ENCODE data around the gene RAB43.
"Not testable (repeated sequence)": the region's sequence is repeated elsewhere in the genome, so short reads cannot be mapped to it uniquely, and the experiment has no call there.

RAB43 gene

DNA sequence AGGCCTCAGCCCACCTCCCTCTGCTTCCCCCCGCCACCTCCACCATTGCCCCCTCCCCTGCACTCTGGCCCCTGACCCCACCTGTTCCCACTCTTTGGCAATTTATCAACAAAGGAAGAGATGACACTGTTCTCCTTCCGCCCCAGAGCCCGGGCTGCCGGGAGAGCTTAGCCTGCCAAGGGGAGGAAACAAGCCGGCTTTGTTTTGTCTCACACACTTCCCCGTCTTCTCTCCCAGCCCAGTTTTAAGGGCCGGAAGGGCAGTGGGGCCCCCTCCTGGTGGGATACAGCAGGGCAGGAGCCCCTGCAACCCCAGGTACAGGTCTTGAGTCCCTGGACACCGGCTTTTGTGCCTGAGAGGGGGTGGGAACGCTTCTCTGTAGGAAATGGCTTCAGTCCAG, 33.7 kb downstream of the RAB43 start:
- peak in 1 of 2 experiments; percentile 25 for DNase-seq

DNA sequence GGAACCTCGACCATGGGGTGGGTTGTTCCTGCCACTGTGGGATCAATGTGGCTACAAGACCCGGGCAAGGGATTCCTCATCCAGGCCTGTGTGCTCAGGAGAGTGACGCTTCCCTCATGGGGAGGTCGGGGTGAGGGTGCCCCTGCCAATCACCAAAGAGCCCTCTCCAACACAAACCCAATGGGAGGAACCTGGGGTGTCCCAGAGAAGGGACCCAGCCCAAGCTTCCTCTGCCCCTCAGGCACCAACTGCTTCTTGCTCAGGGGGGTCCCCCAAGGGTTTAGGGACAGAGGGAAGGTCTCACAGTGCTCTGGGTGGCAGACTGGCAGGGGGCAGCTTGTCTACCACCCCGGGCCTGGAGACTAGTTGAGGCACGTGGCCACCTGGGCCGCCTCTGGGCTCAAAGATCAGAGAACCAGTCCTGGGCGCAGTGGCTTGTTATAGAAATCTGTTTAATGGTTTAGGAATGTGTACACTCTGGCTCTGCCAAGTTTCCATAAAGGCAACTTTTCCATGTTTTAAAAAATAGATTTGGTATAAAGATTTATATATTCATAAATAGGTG, 34.4 kb downstream of the RAB43 start:
- no peak for DNase-seq

DNA sequence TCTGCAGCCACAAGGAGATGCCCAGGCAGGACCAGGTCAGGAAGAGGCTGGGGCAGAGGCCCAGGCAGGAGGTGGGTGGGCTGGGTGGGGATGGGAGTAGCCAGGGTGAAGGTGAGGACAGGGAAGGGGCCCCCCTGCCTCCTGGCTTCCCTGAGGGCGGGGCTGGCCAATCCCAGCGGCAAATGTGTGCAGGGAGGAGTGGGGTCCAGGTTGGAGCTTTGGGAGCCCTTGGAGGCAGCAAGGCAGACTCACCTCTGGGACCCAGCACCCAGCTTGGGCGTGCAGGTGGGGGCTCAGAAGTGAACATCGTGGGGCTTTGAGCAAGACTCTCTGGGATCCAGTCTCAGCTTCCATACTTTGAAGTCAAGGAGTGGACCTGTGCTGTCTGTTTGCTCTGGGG, 35.8 kb downstream of the RAB43 start:
- DNase-seq: no peak

DNA sequence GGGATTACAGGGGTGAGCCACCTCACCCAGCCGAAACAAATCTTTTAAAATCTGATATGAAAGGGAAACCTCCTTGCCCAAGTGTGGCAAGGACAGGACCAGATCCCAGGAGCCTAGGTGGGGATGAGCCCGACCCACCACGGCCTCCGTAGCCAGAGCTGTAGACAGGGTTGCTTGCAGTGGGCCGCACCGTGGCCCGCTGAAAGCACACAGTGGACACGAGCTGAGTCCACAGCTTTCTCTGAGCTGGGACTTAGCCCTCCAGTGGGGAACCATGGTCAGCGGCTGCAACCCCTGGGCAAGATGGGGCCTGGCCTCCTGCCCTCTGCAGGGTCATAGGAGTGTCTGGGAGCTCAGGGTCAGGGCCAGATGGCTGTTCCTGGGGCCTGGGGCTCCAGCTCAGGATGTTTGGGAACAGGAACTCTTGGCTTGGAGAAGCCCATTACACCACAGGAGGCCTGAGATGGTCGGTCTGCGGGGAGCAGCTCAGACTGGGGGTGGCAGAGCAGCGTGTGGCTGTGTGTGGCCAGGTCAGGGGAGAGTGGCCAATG, 36.4 kb downstream of the RAB43 start:
- no peak for DNase-seq

DNA sequence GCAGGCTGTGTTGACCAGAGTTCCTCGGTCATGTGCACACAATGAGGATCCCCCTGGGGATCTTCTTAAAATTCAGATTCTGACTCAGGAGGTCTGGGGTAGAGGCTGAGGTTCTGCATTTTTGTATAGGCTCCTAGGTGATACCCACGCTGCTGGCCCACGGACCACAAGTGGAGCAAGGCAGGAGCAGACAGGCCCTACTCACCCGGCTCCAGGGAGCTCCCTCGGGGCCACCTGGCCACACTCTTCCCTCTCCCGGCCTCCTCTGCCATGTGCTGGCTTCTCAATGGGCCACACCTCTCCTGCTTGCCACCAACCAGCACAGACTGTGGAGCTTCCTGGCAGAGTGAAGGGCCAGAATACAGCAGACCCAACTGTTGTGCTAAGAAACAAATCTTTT, 37.1 kb downstream of the RAB43 start:
- DNase-seq: no peak

DNA sequence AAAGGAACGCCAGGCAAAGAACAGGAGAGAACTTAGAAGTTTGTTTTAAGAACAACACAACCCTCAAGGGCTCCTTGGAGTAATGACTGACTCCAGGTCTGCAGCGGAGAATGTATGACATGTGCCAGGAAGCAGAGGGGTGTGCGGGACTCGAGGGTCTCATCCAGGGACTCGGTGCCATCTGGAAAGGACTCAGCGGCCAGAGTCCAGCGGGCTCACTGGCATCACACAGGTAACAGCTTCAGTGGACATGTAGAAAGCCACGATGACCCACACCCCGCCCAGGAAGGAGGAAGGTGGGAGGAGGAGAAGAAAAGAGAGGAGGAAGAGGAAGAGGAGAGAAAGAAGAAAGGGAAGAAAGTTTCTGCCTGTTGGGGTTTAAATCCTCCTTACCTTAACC, 39.6 kb downstream of the RAB43 start:
- no peak for DNase-seq

DNA sequence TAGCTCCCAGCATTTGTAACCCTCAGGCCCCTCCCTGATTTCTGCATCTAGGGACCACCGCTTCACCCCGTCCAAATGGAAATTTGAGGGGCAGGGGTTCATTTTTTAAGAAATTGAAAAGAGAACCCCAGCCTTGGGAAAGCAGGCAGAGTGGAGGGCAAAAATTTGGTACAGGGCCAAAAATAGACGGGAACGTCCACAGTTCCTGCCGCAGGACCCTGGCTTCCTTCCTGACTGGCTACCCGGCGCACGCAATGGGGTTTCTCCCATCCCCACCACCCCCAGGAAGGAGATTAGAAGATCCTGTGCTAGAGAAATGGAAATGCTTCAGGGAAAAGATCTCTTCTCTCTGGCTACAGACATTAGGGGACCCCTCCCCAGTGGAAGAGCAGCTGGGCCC, 40.1 kb downstream of the RAB43 start:
- no peak for DNase-seq

DNA sequence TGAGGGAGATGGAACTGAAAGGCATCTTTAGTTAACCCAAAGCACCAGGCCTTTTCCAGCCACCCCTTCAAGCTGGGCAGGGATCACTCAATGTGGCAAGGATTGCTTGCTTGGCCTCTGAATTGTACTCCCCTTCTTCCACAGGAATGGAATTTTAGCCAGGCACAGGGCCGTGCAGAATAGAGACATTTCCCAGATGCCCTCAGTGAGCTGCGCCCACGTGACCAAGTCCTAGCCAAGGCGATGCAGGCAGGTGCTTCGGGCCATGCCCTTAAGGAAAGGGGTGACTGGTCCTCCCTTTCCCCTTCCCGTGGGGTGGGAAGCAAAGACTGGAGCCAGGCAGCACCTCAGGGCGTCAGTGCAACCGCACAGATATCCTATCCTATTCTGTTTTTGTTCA, 43.1 kb downstream of the RAB43 start:
- DNase-seq: no peak

DNA sequence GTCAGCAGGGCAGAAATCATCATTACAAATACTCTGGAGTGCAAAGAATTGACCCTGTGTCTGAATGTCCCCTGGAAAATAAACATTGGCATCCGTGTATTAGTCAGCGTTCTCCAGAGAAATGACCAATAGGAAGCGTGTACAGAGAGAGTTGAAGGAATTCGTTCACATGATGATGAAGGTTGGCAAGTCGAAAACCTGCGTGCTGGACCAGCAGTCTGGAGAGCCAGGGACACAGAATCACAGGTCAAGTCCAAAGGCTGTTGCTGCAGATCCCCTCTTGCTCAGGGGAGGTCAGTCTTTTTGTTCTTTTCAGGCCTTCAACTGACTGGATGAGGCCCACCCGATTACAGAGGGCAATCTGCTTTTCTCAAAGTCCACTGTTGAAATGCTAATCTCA, 44.4 kb downstream of the RAB43 start:
- no peak for DNase-seq

DNA sequence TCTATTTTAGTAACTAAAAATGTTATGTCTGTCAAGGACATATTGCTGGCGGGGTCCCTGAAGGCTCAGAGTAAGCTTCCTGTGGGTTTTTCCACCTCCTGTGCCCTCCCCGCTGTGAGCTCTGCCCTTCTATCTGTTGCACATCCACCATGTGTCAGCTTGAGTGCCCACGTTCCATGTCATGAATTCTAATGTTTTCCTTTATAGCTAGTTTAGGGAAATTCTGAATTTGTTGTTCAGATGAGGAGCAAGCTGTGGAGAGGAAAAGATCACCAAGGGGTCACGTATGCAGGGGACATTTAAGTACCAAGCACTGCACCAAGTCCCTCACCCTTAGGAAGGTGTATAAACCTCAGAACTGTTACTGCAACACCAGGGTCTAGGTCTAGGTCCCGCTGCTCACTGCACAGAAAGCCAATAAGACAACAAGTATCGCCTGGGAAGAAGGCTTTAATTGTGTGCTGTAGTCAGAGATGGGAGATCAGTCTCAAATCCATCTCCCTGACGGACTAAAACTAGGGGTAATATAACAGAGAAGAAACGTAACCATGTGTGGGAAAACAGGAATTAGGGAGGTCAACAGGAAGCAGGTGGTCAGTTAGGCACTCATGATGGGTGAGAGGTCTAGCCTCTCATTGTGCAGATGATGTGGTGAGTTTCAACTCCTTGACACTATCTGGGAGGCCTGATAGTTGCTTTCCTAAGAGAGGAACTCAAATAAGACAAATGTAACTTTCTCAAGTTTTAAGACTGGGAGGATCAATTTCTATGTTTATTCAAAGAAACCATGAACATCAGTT, 51.3 kb downstream of the RAB43 start:
- no peak for DNase-seq

DNA sequence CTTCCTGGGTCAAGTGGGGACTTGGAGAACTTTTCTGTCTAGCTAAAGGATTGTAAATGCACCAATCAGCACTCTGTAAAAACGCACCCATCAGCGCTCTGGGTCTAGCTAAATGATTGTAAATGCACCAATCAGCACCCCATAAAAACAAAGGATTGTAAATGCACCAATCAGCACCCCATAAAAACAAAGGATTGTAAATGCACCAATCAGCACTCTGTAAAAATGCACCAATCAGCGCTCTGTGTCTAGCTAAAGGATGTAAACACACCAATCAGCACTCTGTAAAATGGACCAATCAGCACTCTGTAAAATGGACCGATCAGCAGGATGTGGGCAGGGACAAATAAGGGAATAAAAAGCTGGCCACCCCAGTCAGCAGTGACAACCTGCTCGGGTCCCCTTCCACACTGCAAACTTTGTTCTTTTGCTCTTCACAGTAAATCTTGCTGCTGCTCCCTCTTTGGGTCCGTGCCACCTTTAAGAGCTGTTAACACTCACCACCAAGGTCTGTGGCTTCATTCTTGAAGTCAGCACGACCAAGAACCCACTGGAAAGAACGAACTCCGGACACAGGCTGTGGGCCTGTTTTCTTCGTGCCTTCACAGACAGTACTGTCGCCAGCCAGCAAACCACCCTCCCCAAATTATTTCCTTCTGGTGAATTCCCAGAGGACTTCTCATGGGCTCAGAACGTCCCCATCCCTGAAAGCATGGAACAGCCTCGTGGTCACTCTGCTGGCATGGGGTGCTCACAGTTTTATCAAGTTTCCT, 52.1 kb downstream of the RAB43 start:
- not testable (repeated sequence) for DNase-seq

DNA sequence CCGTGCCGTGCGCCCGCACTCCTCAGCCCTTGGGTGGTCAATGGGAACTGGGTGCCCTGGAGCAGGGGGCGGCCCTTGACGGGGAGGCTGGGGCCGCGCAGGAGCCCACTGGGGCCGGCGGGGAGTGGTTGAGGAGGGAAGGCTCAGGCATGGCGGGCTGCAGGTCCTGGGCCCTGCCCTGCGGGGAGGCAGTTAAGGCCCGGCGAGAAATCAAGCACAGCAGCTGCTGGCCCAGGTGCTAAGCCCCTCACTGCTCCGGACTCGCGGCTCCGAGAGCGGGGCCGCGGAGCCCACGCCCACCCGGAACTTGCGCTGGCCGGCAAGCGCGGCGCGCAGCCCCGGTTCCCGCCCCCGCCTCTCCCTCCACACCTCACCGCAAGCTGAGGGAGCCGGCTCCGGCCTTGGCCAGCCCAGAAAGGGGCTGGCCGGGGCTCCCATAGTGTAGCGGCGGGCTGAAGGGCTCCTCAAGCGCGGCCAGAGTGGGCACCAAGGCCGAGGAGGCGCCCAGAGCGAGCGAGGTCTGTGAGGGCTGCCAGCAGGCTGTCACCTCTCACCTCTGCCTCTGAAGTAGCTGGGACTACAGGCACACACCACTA, 53.2 kb downstream of the RAB43 start:
- peak in 1 of 2 experiments; percentile 32 for DNase-seq

DNA sequence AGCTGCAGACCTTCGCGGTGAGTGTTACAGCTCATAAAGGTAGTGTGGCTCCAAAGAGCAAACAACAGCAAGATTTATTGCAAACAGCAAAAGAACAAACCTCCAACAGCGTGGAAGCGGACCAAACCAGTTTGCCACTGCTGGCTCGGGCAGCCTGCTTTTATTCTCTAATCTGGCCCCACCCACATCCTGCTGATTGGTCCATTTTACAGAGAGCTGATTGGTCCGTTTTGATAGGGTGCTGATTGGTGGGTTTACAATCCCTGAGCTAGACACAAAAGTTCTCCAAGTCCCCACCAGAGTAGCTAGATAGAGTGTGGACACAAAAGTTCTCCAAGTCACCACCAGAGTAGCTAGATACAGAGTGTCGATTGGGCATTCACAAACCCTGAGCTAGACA, 53.9 kb downstream of the RAB43 start:
- DNase-seq: peak in 1 of 2 experiments; percentile 20

DNA sequence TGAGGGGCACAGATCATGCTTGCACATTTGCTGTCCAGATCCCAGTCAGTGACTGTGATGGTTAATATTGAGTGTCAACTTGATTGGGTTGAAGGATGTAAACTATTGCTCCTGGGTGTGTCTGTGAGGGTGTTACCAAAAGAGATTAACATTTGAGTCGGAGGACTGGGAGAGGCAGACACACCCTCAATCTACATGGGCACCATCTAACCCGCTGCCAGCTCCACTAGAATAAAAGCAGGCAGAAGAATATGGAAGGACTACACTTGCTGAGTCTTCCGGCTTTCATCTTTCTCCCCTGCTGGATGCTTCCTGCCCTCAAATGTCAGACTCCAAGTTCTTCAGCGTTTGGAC, 55.9 kb downstream of the RAB43 start:
- DNase-seq: no peak

DNA sequence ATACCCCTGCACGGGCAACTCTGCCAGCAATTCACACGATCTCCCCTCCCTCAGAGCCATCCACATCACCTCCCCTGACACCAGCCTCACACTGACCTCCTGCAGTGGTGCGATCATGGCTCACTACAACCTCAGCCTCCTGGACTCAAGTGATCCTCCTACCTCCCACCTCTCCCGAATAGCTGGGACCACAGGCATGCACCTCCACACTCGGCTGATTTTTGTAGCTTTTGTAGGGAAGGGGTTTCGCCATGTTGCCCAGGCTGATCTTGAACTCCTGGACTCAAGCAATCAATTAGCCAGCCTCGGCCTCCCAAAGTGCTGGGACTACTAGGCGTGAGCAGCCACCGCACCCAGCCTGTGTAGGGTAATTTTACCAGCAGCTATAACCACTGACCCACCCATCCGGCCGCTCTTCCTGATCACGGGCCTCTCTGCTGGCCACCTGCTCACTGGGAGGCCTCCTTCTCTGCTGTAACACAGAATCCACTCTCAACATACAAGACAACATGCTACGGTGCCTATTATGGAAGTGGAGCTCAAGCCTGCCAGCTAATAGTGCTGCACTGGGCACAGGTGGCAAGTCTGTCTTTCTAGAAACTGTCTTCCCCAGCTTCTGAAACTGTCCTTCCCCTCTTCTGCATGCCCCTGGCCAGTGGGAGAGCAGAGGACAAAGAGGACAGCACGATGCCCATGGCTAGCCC, 56.4 kb downstream of the RAB43 start:
- DNase-seq: no peak

DNA sequence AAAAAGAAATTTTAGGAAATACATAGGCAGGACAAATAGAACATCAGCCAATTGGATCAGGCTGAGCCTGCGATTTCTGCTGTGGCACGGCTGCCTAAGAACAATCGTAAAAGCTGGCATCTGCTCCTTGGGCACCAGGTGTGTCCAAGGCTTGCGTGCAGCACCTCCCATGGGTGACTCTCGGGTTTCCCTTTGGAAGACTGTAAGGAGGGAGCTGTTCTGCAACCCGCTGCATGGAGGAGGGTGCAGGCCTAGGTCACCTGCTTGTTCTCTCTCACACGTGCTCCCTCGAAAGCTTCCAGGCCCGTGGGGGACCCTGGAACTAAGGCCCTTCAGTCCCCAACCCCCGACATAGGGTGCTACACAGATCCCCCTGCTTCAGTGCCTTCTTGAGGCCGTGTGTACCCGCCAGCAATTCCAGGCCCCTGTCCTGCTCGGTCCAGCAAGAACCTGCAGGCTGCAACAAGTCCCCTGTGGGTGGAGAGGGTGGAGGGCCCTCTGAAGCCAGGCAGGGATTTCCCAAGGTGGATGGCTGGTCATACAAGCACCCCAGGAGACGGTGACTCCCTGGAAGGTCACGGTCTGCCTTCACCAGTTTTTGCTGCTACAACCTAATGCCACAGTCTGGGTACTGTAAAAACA, 57.6 kb downstream of the RAB43 start:
- DNase-seq: peak in 1 of 2 experiments; percentile 38

DNA sequence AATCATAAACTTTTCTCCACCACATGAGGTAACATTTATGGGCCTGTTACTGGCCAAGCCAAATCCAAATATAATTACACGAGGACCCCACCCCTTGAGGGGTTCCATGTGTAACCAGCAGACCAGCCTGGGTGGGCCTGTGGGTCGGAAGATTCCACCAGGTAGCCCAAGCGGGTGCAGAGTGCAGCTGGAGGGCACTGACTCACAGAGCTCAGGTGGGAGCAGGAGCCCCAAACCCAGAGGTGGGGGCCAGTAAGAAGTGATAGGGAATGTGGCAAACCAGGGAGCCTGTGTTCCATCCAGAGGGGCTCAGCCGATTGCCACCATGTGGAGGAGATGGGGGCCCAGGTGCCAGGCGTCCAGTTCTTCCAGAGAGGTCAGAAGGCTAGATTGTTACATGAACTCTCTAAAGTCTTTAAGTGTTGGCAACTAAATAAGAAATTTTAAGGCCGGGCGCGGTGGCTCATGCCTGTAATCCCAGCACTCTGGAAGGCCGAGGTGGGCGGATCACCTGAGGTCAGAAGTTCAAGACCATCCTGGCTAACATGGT, 58.4 kb downstream of the RAB43 start:
- DNase-seq: no peak

DNA sequence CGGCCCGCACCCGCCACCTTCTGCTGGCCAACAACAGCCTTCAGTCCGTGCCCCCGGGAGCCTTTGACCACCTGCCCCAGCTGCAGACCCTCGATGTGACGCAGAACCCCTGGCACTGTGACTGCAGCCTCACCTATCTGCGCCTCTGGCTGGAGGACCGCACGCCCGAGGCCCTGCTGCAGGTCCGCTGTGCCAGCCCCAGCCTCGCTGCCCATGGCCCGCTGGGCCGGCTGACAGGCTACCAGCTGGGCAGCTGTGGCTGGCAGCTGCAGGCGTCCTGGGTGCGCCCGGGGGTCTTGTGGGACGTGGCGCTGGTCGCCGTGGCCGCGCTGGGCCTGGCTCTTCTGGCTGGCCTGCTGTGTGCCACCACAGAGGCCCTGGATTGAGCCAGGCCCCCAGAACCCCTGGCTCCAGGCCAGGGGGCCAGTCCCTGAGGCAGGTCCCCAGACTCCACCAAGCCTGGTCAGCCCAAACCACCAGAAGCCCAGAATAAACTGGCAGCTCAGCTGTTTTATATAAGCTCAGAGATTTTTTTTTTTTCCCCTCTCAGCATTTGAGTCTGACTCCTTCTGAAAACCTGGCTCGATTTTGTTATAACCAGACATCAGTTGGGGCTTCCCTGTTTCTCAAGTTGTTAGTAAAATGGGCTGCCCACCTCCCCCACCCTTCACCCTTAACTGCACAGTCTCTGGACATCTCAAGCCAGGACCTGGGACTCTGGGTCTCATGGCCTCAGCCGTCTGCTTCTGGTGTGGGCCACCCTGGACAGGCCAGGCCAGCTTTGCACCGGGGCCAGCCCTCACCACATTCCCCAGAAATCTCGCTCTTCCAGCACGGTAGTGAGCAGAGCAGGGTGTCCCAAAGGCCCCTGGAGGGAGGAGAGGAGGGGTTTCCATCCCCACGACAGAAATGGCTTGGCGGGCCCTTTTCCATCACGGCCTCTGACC, 59.4 kb downstream of the RAB43 start:
- no peak for DNase-seq

DNA sequence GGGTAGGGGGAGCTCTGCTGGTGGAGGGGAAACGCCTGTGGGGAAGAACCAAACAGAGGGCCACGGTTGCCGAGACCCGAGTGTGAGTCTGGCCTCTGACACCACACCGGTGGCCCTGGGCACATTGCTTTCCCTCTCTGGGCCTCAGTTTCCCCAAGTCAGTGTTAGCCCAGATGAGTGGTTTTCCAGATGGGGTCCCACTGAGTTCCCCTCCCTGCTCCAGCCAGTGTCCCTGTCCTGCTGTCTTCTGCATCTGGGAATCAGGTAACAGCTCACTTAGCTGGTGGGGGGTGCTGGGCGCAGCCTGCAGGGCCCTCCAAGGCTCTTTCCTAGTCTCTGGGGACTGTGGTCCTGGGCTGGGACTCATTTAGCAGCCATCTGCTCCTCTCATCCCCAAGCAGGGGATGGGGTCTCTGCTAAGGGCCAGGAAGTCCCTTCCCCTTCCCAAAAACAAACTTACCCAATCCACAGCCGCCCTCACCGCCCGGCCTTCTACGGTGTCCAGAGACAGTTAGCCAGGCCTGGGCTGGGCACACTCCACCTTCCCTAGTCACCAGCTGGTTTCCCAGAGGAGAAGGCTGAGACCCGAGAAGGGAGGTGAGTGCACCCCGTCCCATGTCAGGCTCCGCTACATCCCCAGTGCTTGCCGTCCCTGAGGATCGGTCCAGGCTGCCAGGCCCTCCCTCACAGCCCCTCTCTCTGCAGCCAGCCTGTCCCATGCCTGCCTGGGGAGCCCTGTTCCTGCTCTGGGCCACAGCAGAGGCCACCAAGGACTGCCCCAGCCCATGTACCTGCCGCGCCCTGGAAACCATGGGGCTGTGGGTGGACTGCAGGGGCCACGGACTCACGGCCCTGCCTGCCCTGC, 60.3 kb downstream of the RAB43 start:
- DNase-seq: peak in 1 of 2 experiments; percentile 62
